ENCODE results near the gene EXOSC2.

- TF ChIP-seq POLR2A (IDR thresholded peaks at IDR 0.05), result no peak
- TF ChIP-seq CTCF (IDR thresholded peaks at IDR 0.05 in 4 of 5, conservative IDR thresholded peaks at IDR 0.05 in 1 of 5), result no peak
Observed at GRCh38 chr9:130665431-130666392, 27.9 kb upstream of the EXOSC2 start.

Data from gastrocnemius medialis (tissue), 4 donors.